C4-2B (cell line): Measurements from ENCODE around the gene CD27.
"Not testable (repeated sequence)": the region's sequence is repeated elsewhere in the genome, so short reads cannot be mapped to it uniquely, and the experiment has no call there.

Source experiments
- H3K27ac ChIP-seq: fragments of 450-650 bp; 2 replicates; pipeline ENCODE4 v1.5.1; 2017
- CTCF ChIP-seq: fragments of 450-650 bp; conservative IDR thresholded peaks from 2 replicates; pipeline ENCODE4 v1.5.1; 2017; ENCODE audit warnings: mild to moderate bottlenecking
- ZFX ChIP-seq: fragments of 450-650 bp; IDR thresholded peaks from 2 replicates; pipeline ENCODE4 v1.6.1; 2017

Gene CD27

GRCh38 chr12:6471989-6472360 lies 27.2 kb downstream of the CD27 start:
- no peak for TF ChIP-seq CTCF
- no peak for TF ChIP-seq ZFX
- H3K27ac ChIP-seq: no peak overlapping the region

- no peak for TF ChIP-seq CTCF
- TF ChIP-seq ZFX: no peak
- no peak overlapping the region for H3K27ac ChIP-seq
These were observed 27.7 kb downstream of the CD27 start for GRCh38 chr12:6472491-6472890.

GRCh38 chr12:6475233-6475975 lies 30.6 kb downstream of the CD27 start:
- H3K27ac ChIP-seq: not testable (repeated sequence)

GRCh38 chr12:6476489-6476888 lies 31.7 kb downstream of the CD27 start:
- no peak overlapping the region for H3K27ac ChIP-seq
- TF ChIP-seq ZFX: no peak
- TF ChIP-seq CTCF: no peak

GRCh38 chr12:6477601-6478377 lies 33.0 kb downstream of the CD27 start:
- H3K27ac ChIP-seq: not testable (repeated sequence)

- TF ChIP-seq ZFX: no peak
- no peak overlapping the region for H3K27ac ChIP-seq
These were observed 33.7 kb downstream of the CD27 start for GRCh38 chr12:6478416-6478815.

- no peak for TF ChIP-seq CTCF
- TF ChIP-seq ZFX: no peak
- no peak overlapping the region for H3K27ac ChIP-seq
These were observed 43.5 kb downstream of the CD27 start for GRCh38 chr12:6488240-6488639.

GRCh38 chr12:6489449-6489848 lies 44.7 kb downstream of the CD27 start:
- no peak for TF ChIP-seq CTCF
- TF ChIP-seq ZFX: no peak
- H3K27ac ChIP-seq: no peak overlapping the region

- not testable (repeated sequence) for H3K27ac ChIP-seq
These were observed 45.9 kb downstream of the CD27 start for GRCh38 chr12:6490673-6491072.
